Measurements from ENCODE around the gene GPANK1.

Gene GPANK1

DNA sequence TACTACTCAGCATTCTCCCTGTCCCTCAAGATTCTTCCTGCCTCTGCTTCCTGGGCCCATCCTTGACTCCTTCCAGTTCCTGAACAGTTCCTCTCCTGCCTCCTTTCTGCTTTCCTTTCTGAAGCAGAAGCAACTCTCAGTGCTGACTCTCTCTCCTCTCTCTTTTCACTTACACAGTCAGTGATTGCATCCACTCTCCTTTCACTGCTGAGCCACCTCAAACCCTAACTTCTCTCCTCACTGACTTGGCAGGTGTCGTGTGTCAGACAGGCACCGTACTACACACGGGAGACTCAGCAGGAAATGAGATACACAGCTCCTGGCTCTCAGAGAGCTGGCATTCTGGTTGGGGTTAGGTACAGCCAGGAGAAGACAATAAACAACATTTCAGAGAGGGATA, 32.8 kb upstream of the GPANK1 start:
- TF ChIP-seq, protein P1, sequence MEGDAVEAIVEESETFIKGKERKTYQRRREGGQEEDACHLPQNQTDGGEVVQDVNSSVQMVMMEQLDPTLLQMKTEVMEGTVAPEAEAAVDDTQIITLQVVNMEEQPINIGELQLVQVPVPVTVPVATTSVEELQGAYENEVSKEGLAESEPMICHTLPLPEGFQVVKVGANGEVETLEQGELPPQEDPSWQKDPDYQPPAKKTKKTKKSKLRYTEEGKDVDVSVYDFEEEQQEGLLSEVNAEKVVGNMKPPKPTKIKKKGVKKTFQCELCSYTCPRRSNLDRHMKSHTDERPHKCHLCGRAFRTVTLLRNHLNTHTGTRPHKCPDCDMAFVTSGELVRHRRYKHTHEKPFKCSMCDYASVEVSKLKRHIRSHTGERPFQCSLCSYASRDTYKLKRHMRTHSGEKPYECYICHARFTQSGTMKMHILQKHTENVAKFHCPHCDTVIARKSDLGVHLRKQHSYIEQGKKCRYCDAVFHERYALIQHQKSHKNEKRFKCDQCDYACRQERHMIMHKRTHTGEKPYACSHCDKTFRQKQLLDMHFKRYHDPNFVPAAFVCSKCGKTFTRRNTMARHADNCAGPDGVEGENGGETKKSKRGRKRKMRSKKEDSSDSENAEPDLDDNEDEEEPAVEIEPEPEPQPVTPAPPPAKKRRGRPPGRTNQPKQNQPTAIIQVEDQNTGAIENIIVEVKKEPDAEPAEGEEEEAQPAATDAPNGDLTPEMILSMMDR (IDR thresholded peaks at IDR 0.05), result no peak

DNA sequence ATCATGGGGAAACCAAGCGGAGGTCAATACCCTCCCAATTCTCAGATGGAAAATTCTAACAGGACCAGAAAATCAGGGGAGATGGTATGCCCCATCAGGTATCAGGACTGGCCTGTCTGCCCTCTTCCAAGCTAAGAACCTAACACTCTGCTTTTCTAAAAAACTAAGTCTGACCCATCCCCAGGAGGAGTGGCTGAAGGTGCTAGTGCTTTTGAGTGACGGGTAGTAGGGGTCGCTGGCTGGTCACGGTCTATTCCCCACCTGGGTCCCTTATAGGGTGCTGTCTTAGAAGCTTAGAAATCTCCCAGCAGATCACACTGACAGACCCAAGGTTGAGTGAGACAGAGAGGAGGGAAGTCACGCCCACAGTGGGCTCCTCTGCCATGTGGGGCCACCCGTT, 28.7 kb upstream of the GPANK1 start:
- TF ChIP-seq, protein P1 (IDR thresholded peaks at IDR 0.05), result no peak

DNA sequence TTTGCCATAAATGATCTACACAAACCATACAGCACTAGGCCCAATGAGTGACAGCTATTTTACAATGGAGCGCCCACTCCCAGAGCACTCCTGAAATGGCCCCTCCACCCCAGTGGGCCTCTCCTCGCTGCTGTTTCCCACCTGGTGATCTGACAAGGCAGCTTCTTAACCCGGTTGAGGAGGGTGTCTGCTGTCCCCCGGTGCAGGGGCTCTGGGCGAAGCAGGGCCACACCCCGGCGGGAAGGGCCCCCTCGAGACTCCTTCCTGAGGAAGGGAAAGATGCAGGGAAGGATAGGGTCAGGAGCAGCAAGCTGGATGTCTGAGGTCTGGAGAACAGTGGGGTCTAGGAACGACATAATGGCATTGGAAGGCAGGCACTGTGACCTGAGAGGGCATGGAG, 28.1 kb upstream of the GPANK1 start:
- TF ChIP-seq, protein P1 (IDR thresholded peaks at IDR 0.05), result no peak

DNA sequence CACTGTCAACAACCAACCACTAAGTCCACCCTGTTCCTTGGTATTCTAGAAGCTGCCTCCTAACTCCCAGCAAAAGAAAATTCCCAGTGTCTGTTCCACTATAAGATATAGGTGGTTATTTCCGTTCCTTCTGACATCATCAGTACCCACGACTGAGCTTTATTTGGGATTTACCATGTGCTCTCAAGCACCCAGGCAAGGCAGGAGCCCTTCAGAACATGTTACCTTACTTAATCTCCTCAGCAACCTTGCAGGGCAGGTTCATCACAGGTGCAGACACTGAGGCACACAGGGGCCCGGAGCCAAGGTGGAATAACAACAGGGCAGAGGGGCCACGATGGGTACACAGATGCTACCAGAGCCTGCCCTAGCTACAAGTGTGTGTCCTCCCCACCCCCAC, 27.6 kb upstream of the GPANK1 start:
- TF ChIP-seq, protein P1 (IDR thresholded peaks at IDR 0.05), result no peak

DNA sequence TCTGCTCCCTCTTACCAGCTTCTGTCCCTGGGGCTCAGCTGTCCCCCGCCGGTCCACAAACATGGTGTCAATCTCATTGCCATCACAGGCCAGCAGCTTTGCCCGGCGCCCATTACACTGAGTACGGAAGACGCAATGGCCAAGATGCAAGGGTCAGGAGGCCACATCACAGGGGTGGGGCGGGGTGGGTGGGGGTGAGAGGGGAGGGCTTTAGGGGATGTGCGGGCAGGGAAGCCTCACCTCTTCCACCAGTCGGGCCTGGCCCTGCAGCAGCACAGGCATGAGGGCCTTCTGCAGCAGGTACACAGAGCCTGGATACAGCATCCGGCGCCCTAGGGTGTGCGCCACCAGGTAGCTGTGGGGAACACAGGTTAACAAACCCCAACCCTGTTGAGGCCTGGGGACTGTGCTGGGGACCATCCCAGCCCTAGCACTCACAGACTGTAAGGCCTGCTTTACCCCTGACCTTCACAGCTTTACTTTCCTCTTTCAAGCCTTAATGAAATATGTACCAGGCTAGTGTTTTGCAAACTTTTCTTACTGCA, 26.8 kb upstream of the GPANK1 start:
- TF ChIP-seq, protein P1 (IDR thresholded peaks at IDR 0.05), result no peak

DNA sequence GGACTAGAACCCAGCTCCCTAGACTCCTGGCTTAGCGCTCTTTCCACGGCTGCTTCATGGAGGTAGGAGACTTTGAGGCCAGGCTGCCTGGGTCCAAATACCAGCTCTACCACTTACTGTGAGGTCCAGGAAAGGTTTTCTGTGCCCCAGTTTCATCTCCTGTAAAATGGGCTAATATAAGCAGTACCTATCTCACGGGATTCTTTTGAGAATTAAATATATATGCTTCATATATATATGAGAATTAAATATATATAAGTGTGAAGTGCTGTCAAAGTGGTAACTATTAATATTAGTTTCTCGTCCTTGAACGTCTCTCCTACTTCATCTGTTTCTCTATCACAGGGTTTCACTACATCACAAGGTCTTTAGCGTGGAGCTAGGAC, 26.3 kb upstream of the GPANK1 start:
- TF ChIP-seq, protein P1 (IDR thresholded peaks at IDR 0.05), result no peak

DNA sequence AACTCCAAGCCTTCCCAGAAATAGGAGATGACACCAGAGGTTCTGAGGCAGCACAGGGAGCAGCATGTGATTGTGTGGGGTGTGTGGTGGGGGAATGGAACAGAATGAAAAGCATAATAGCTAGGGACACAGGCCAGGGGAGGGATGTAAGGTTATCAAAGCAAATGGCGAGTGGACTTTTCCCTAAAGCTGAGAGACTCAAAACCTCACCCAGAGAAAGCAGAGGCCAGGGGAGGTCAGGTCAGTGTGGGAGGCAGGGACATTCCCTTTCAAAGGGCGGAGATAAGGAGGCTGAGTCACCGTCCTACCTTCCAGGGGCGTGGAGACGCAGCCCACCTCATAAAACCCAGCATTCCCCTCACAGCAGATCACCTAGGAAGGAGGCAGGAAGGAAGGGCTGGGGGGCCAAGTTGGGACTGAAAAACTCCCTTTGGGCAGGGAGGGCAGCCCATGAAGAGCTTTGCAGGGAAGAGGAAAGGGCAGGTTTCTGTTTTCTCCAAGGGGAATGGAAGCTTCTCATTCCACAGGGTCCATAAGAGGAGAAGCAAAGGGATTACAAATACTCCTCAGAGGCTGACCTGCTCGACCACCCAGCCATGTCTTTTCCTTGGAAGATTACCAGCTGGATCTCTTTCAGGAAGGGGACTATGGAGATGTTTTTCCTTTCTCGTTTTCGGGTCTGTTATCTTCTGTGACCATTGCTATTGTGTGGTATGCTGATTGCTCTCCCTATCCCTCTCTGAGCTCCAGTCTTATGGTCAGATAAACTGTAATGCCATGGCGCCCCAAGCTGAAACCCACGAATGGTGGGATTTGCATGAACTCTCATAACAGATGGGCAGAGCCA, 25.7 kb upstream of the GPANK1 start:
- TF ChIP-seq, protein P1 (IDR thresholded peaks at IDR 0.05), result no peak

All from LNCAP (cell line).